ENCODE data around the gene DVL2.

The DVL2 gene

GRCh38 chr17:7237266-7237760, 3.0 kb upstream of the DVL2 start:
- no peak for DNase-seq

GRCh38 chr17:7236808-7237207, 2.5 kb upstream of the DVL2 start:
- DNase-seq: no peak

- no peak for DNase-seq
Observed at GRCh38 chr17:7235693-7236665, 1.7 kb upstream of the DVL2 start.

DNA sequence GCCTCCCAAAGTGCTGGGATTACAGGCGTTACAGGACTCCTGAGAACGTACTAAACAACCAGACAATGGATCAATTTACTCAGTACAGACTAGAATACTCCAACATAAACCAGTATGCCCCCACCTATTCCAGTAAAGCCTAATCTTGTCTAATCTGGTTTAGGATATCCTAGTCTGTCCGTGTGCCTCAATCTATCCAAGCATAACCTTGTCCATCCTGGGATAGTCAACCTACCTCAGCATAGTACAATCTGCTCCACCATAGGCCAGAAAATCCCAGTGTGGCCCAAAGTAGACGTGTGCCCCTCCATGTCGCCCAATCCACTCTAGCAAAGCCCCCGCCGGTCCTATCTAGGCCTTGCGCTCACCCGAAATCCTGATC, 625 bp downstream of the DVL2 start:
- DNase-seq: no peak

GRCh38 chr17:7232114-7232513, 2.2 kb downstream of the DVL2 start:
- no peak for DNase-seq

DNA sequence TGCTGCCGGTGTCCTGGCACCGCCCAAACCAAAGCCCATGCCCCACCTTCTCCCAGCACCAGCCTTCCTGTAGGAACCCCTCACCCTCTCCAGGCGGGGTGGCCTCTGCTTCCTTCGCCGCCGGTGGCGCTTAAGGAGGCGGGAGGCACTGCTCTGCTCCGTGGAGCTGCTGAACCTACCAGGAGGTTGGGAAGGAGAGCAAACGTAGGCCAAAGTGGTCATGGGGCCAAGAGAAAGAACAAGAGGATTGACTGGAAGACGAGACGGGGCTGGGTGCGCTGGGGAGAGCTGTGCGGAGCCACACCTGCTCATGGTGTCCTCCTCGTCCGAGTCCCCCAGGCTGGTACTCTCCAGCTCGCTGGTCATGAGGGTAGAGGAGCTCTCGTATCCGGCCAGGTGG, 4.8 kb downstream of the DVL2 start:
- no peak for DNase-seq

GRCh38 chr17:7228920-7229319, 5.4 kb downstream of the DVL2 start:
- DNase-seq: no peak

DNA sequence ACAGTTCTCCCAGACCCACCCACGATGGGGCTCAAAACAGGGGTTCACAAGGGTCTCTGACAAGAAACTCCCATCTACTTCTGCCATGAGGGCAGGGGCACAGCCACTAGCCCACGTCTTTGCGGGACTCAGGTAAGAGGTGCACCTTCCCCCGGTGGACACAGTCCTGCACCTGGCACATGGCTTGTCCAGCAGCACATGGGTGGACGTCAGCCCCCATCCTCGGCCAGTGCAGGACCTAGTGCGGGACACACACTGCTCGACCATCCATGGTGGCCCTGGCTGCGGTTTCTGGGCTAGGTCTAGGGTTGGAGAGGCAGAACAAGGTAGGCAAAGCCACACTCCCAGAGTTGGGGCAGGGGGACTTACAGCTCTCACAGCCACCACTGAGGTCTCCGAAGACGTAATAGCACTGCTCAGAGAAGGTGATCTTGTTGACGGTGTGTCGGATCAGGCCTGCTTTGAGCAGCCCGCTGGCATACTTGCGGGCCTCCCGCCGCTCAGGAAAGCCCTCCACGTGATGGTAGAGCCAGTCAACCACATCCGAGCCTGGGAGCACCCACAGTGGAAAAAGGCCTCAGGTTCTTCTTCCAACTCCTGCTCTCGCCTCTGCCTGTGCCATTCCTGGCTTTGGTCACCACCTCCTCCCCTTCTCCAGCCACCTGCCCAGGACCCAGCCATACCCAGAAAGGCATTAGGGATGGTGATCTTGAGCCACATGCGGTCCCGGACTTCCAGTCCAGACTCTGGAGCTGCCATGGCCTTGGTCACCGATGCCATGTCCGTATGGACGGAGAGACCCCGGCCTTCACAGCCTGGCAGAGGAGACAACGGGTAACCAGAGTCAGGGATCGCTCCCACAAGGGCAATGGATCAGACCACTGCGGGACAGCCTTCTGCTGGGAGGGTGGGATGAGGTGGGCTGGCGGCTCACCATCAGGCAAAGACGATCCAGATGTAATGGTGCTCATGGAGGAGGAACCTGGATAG, 7.3 kb downstream of the DVL2 start:
- no peak for DNase-seq

GRCh38 chr17:7225711-7226331, 8.5 kb downstream of the DVL2 start:
- no peak for DNase-seq

DNA sequence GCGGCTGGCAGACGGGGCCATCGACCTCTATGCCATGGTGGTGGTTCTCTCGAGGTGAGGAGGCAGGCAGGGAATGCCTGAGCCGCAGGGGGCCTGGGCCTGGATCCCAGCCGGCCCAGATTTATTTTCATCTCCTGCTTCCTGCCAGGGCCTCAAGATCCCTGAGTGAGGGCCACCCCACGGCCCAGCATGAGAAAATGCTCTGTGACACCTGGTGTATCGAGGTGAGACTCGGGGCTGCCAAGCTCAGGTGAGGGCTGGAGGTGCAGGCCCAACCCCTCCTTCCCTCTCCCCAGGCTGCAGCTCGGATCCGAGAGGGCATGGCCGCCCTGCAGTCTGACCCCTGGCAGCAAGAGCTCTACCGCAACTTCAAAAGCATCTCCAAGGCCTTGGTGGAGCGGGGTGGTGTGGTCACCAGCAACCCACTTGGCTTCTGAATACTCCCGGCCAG, 9.6 kb downstream of the DVL2 start:
- DNase-seq: no peak

GRCh38 chr17:7224110-7224509, 10.2 kb downstream of the DVL2 start:
- DNase-seq: no peak

- no peak for DNase-seq
Observed at GRCh38 chr17:7223375-7223774, 10.9 kb downstream of the DVL2 start.

DNA sequence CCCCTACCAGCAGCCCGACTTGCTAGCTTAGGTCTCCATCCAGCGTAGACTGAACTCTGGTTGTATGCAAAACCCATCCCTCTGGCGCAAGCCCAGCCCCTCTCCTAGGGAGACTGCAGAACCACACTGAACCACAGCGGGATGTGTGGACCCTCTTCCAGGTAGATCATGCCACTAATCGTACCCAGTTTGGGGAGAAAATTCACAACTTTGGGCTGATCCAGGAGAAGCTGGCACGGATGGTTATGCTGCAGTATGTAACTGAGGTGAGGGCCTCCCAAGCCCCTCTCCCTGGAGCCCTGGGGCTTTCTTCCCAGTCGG, 11.4 kb downstream of the DVL2 start:
- DNase-seq: no peak

GRCh38 chr17:7222093-7222971, 12.0 kb downstream of the DVL2 start:
- DNase-seq: no peak

DNA sequence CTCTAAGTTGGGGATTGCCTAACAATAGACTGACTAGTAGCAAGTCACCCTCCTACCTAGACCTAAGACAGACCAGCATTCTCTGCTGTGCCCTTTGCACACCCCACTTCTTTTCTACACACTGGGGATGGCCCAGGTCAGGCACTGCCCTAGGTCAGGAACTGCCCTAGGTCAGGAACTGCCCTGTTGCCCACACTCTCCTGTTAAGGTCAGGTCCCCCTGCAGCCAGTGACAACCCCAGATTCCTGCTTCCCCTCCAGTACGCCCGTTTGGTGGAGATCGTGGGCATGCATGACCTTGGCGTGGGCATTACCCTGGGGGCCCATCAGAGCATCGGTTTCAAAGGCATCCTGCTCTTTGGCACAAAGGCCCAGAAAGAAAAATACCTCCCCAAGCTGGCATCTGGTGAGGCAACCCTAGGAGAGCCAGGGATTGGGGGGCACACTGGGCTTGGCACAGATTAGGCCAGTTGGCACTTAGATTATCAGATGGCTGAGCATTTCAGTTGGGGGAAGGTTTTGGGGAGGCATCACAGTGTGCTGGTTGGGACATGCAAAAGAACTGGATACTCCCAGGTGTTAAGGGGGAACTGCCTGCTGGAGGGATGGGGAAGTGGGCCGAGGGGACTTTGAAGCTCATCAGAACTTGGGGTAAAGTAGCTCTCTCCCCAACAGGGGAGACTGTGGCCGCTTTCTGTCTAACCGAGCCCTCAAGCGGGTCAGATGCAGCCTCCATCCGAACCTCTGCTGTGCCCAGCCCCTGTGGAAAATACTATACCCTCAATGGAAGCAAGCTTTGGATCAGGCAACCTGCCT, 12.8 kb downstream of the DVL2 start:
- DNase-seq: no peak

GRCh38 chr17:7220593-7221277, 13.6 kb downstream of the DVL2 start:
- no peak for DNase-seq

DNA sequence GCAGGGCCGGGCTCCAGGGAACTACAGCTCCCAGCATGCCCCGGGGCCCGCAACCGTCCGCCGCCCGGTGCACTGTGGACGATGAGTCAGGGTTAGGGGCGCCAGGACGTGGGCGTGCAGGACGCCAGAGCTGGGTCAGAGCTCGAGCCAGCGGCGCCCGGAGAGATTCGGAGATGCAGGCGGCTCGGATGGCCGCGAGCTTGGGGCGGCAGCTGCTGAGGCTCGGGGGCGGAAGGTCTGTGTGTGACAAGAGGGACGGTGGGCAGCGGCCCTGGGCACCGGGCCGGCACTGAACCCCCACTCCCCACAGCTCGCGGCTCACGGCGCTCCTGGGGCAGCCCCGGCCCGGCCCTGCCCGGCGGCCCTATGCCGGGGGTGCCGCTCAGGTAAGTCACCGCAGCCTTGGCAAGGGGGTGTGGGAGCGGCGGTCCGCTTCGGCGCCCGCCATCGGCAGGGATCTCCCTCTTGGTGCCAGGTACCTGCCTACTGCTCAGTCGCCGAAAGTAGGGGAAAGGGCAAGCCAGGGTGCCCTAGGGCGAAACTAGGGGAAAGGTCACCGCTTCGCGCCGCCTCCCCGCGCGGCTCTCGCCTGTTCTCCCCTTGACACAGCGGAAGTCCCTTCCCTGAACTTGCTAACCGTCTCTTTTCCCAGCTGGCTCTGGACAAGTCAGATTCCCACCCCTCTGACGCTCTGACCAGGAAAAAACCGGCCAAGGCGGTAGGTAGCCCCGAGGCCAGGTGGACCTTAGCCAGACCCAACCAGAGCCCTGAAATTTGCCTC, 14.3 kb downstream of the DVL2 start, which contains the start of the genes ACADVL and DLG4:
ACADVL (plus strand) TSS at position 127 of the 781 bp plus-strand sequence; CDS start at position 174, 47 bp downstream.
DLG4 (minus strand) TSS at position 25 of the 781 bp plus-strand sequence.
- no peak for DNase-seq

- DNase-seq: no peak
Observed at GRCh38 chr17:7219229-7219811, 15.0 kb downstream of the DVL2 start.

DNA sequence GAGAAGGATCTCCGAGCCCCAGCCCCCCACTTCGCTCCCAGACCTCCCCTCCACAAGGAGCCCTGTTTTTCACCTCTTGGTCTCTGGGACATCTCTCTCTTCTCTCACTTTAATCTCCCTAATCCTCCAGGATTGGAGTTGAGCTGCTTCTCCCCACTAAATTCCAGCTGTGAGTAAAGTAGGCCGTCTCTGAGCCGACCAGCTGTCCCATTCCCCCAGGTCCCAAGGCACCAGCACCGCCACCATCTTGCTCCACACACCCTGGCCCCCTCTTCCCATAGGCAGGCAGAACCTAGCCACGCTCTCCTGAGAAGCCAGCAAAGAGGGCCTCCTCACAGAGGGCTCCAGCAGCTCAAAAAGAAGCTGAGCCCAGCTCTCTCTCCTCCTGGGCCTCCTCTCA, 15.6 kb downstream of the DVL2 start:
- no peak for DNase-seq
